HepG2 (cell line): ENCODE data around the gene TRPV4. TPM values are rescaled to one million over a fixed set of nuclear protein-coding genes. Genes with fewer than 3 reads are reported as not detected.

Experiments used
- ATAC-seq: fragments of 200-7000 bp; cut with Tn5 transposase; 3 replicates; pipeline ENCODE4 v1.9.1; 2020; ENCODE audit warnings: mild to moderate bottlenecking, moderate library complexity
- BruUV-seq: library from RNA; stranded (reverse); fragments of 400-500 nt; replicated peaks from 2 replicates; lab custom pipeline; 2021; lab: Mats Ljungman, UMichigan
- CTCF ChIA-PET: fragments of 300-600 bp; formaldehyde crosslinking; extraction: SDS; loops from one replicate; lab custom pipeline; 2021; ENCODE audit warnings: low total read pairs, inconsistent platforms, low intra/inter-chr PET ratio; lab: Yijun Ruan, JAX
- POLR2A ChIA-PET: fragments of 350-600 bp; sonication (Branson Sonifier 250); formaldehyde crosslinking; loops from one replicate; lab custom pipeline; 2020; ENCODE audit warnings: antibody characterized with exemption, inconsistent platforms; lab: Yijun Ruan, JAX
- DNase-seq: peaks from one replicate; pipeline ENCODE4 v3.0.0-alpha.2; 2015; ENCODE audit warnings: low spot score
- FAIRE-seq: peaks from 3 replicates; lab custom pipeline; 2011; peaks lifted over from hg19 to GRCh38; lab: Jason Lieb, UNC
- H2AFZ ChIP-seq: one replicate; pipeline ENCODE4 v1.6.1; 2011; ENCODE audit warnings: low read length, inconsistent platforms
- H3K27ac ChIP-seq: fragments of 300-600 bp; 3 replicates; pipeline ENCODE4 v1.8.0; 2011; ENCODE audit warnings: mixed run types, mild to moderate bottlenecking, mixed read lengths, low read length, inconsistent platforms; ENCODE audit not compliant: insufficient read depth; ENCODE audit errors: extremely low read length
- H3K27me3 ChIP-seq, 2 experiments: fragments of 200-600 bp in 1 of 2; 2 replicates in 1 of 2; 3 replicates in 1 of 2; pipeline versions ENCODE4 v1.6.0 to v1.8.0; 2011; ENCODE audit warnings: low read length in 2 of 2, mild to moderate bottlenecking in 2 of 2, moderate library complexity in 2 of 2, inconsistent platforms in 1 of 2; ENCODE audit not compliant: insufficient read depth in 2 of 2, control insufficient read depth in 1 of 2
- H3K36me3 ChIP-seq, 2 experiments: fragments of 200-600 bp in 1 of 2; replicated peaks in 1 of 2; 2 replicates in 1 of 2; 3 replicates in 1 of 2; pipeline versions ENCODE4 v1.5.1 to v1.8.0; 2011; ENCODE audit warnings: low read length in 2 of 2, inconsistent platforms in 1 of 2; ENCODE audit not compliant: insufficient read depth in 2 of 2, control insufficient read depth in 1 of 2
- H3K4me1 ChIP-seq: 2 replicates; pipeline ENCODE4 v1.5.1; 2012; ENCODE audit warnings: low read length, inconsistent platforms; ENCODE audit not compliant: insufficient read depth
- H3K4me2 ChIP-seq: 2 replicates; pipeline ENCODE4 v1.6.0; 2011; ENCODE audit warnings: low read depth, low read length, inconsistent platforms
- H3K4me3 ChIP-seq, 3 experiments: fragments of 200-600 bp in 1 of 3; sonication (generic), shearing (Covaris generic) in 1 of 3; replicated peaks in 1 of 3; 2 replicates each; pipeline ENCODE4 v1.5.1; 2011 to 2016; ENCODE audit warnings: low read length in 3 of 3, inconsistent platforms in 2 of 3, low read depth in 2 of 3, mild to moderate bottlenecking in 2 of 3, control low read depth in 1 of 3, mixed read lengths in 1 of 3; ENCODE audit not compliant: insufficient read depth in 1 of 3
- H3K79me2 ChIP-seq: one replicate; pipeline ENCODE4 v1.6.1; 2011; ENCODE audit warnings: low read length, inconsistent platforms; ENCODE audit not compliant: insufficient read depth
- H3K9ac ChIP-seq: 2 replicates; pipeline ENCODE4 v1.6.0; 2011; ENCODE audit warnings: mild to moderate bottlenecking, low read depth, low read length, inconsistent platforms; ENCODE audit not compliant: insufficient read depth
- H3K9me3 ChIP-seq: 2 replicates; pipeline ENCODE4 v1.5.1; 2012; ENCODE audit warnings: mild to moderate bottlenecking, low read length
- H4K20me1 ChIP-seq: 2 replicates; pipeline ENCODE4 v1.6.0; 2011; ENCODE audit warnings: inconsistent platforms, mild to moderate bottlenecking, low read length, moderate library complexity; ENCODE audit not compliant: insufficient read depth
- AGO2 ChIP-seq: fragments of 200-400 bp; formaldehyde crosslinking; optimal IDR thresholded peaks from 2 replicates; pipeline ENCODE3; 2017; ENCODE audit warnings: mild to moderate bottlenecking, low read depth, low read length, moderate library complexity
- BORCS8-MEF2B ChIP-seq: sonication (generic); formaldehyde crosslinking; IDR thresholded peaks from 2 replicates; pipeline ENCODE4 v1.8.0; 2022; ENCODE audit warnings: mild to moderate bottlenecking, missing genetic modification reagents
- FOXK1 ChIP-seq: sonication (generic); formaldehyde crosslinking; IDR thresholded peaks from 2 replicates; pipeline ENCODE4 v1.4.0; 2020; ENCODE audit warnings: low read depth, missing genetic modification reagents, borderline replicate concordance
- ZNF33A ChIP-seq: sonication (generic); formaldehyde crosslinking; IDR thresholded peaks from 2 replicates; pipeline ENCODE4 v1.5.1; 2020; ENCODE audit warnings: missing genetic modification reagents, mild to moderate bottlenecking, moderate library complexity, borderline replicate concordance
- WGBS: methylation state at CpG from one replicate; pipeline ENCODE4 v1.1.6; 2017; ENCODE audit warnings: low lambda C conversion rate; 5-methylcytosine and 5-hydroxymethylcytosine counted together
- in situ Hi-C: cut with HindIII; loops from 2 replicates; pipeline ENCODE4 v1.10.0; 2017; ENCODE audit warnings: low pct_unique_long_range_greater_than_20kb; ENCODE audit not compliant: extremely low pct_ligation_motif_present
- intact Hi-C: fragments of 100-400 bp; cut with micrococcal nuclease; formaldehyde crosslinking; loops from one replicate; pipeline ENCODE4 v1.10.0; 2022; ENCODE audit not compliant: unreplicated experiment
- polyA plus RNA-seq, 8 experiments: library from polyadenylated mRNA; depleted of rRNA in 3 of 8; stranded (reverse) in 7 of 8; unstranded in 1 of 8; fragments of >200 nt; fragmentation: Illumina TruSeq in 4 of 8; extraction: Trizol in 4 of 8; gene quantifications; 2 replicates each; pipeline versions ENCODE4 v1.2.1 to v1.2.3, GENCODE V29; 2011 to 2016; ENCODE audit warnings: low read depth in 4 of 8, missing spikeins in 1 of 8, mixed read lengths in 1 of 8; ENCODE audit not compliant: insufficient read depth in 1 of 8
- total RNA-seq, 5 experiments: library from RNA; depleted of rRNA; stranded (reverse); fragments of >200 nt; fragmentation: Illumina TruSeq; extraction: Trizol; gene quantifications; 2 replicates each; pipeline ENCODE4 v1.2.3, GENCODE V29; 2016; ENCODE audit warnings: low read depth in 1 of 5
- TF ChIP-seq, protein P1 (sequence below): sonication (generic); formaldehyde crosslinking; IDR thresholded peaks from 2 replicates; pipeline ENCODE4 v1.5.0; 2020; ENCODE audit warnings: missing genetic modification reagents
- TF ChIP-seq, protein P2 (sequence below): sonication (generic); formaldehyde crosslinking; IDR thresholded peaks from 2 replicates; pipeline ENCODE4 v1.8.0; 2022; ENCODE audit warnings: mild to moderate bottlenecking, missing genetic modification reagents; ENCODE audit not compliant: insufficient replicate concordance
- TF ChIP-seq, protein P3 (sequence below): sonication (generic); formaldehyde crosslinking; IDR thresholded peaks from 2 replicates; pipeline ENCODE4; 2020; ENCODE audit warnings: missing genetic modification reagents, mild to moderate bottlenecking, borderline replicate concordance
- TF ChIP-seq, protein P4 (sequence below): sonication (generic); formaldehyde crosslinking; IDR thresholded peaks from 2 replicates; pipeline ENCODE4 v1.4.0; 2020; ENCODE audit warnings: missing genetic modification reagents

Gene TRPV4
- total and polyA plus RNA-seq, 2 of the 13 experiments (the other 11 are each of a cell fraction or from before 2014, with no cell fraction given), result 0.66 to 4.7 TPM

DNA sequence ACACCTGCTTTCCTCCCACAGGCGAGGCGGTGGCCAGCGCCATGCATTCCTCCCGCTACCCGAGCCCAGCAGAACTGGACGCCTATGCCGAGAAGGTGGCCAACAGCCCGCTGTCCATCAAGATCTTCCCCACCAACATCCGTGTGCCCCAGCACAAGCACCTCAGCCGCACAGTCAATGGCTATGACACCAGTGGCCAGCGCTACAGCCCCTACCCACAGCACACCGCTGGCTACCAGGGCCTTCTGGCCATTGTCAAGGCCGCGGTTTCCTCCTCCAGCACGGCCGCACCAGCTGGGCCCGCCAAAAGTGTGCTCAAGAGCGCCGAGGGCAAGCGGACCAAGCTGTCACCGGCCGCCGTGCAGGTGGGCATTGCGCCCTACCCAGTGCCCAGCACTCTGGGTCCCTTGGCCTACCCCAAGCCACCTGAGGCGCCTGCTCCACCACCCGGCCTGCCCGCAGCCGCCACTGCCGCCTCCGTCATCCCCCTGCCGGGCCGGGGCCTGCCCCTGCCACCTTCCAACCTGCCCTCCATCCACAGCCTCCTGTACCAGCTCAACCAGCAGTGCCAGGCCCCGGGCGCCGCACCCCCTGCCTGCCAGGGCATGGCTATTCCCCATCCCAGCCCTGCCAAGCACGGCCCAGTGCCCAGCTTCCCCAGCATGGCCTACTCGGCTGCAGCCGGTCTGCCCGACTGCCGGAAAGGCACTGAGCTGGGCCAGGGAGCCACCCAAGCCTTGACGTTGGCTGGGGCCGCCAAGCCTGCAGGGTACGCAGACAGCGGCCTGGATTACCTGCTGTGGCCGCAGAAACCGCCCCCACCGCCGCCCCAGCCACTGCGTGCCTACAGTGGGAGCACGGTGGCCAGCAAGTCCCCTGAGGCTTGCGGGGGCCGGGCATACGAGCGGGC is 65.0 kb downstream of the TRPV4 start:
- Histone ChIP-seq H3K79me2 (no peaks in the 10 kb centered on the region), H3K27ac (no peak overlapping the region), H3K36me3 (peaks cover 1 to 17% of the 10 kb centered on the region in 2 experiments; a peak in 2 of 5 replicates), H3K4me3 (no peak overlapping the region), H4K20me1 (no peaks in the 10 kb centered on the region), H3K9me3 (no peaks in the 10 kb centered on the region), H3K9ac (no peak overlapping the region), H3K27me3 (no peaks in the 10 kb centered on the region), H2AFZ (no peak overlapping the region), H3K4me1 (peaks cover 10% of the 10 kb centered on the region), H3K4me2 (no peak overlapping the region)
- DNase-seq, result no peak
- in situ Hi-C loops (no loop called here), intact Hi-C loops (no loop called here)
- ChIA-PET POLR2A (no interaction called here), CTCF (no interaction called here)
- ATAC-seq, result no peak
- FAIRE-seq, result no peak
- no peak for TF ChIP-seq FOXK1 (CRISPR knock-in tag)
- TF ChIP-seq AGO2, result peak; percentile 48
- 98% methylated on average over 28 of the region's 54 CpGs for WGBS
- BruUV-seq, result no TSS peak

DNA sequence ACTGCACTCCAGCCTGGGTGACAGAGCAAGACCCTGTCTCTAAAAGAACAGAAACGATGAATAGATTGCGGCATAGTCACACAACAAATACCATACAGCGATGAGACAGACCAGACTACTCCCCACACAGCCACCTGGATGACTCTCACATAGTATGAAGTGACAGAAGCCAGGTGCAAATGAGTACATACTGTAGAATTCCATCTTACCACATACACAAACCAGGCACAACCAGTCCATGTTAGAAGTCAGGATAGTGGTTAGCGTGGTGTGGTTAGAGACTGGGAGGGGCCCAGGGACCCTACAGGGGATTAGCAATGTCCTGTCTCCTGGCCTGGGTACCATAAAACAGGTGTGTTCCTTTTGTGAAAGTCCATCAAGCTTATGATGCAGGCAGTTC is 65.7 kb downstream of the TRPV4 start:
- Histone ChIP-seq H3K4me1 (peaks cover 2% of the 10 kb centered on the region), H4K20me1 (no peaks in the 10 kb centered on the region), H3K4me2 (no peak overlapping the region), H3K9me3 (no peaks in the 10 kb centered on the region), H3K9ac (no peak overlapping the region), H3K4me3 (no peak overlapping the region), H3K27ac (no peak overlapping the region), H3K36me3 (peaks cover 1 to 17% of the 10 kb centered on the region in 2 experiments; a peak in 2 of 5 replicates), H3K79me2 (no peaks in the 10 kb centered on the region), H2AFZ (no peak overlapping the region), H3K27me3 (no peaks in the 10 kb centered on the region)
- no TSS peak for BruUV-seq
- CTCF ChIA-PET, result no interaction called here
- POLR2A ChIA-PET, result no interaction called here
- DNase-seq (no peak), FAIRE-seq (no peak), ATAC-seq (no peak)
- intact Hi-C loops, result no loop called here
- in situ Hi-C loops, result no loop called here
- WGBS, result 95% methylated on average over 4 of the region's 4 CpGs
- no peak for TF ChIP-seq BORCS8-MEF2B (CRISPR knock-in tag)
- TF ChIP-seq, protein P1, sequence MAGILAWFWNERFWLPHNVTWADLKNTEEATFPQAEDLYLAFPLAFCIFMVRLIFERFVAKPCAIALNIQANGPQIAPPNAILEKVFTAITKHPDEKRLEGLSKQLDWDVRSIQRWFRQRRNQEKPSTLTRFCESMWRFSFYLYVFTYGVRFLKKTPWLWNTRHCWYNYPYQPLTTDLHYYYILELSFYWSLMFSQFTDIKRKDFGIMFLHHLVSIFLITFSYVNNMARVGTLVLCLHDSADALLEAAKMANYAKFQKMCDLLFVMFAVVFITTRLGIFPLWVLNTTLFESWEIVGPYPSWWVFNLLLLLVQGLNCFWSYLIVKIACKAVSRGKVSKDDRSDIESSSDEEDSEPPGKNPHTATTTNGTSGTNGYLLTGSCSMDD (CRISPR knock-in tag), result no peak
- TF ChIP-seq, protein P2, sequence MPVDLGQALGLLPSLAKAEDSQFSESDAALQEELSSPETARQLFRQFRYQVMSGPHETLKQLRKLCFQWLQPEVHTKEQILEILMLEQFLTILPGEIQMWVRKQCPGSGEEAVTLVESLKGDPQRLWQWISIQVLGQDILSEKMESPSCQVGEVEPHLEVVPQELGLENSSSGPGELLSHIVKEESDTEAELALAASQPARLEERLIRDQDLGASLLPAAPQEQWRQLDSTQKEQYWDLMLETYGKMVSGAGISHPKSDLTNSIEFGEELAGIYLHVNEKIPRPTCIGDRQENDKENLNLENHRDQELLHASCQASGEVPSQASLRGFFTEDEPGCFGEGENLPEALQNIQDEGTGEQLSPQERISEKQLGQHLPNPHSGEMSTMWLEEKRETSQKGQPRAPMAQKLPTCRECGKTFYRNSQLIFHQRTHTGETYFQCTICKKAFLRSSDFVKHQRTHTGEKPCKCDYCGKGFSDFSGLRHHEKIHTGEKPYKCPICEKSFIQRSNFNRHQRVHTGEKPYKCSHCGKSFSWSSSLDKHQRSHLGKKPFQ (CRISPR knock-in tag), result no peak
- TF ChIP-seq, protein P3, sequence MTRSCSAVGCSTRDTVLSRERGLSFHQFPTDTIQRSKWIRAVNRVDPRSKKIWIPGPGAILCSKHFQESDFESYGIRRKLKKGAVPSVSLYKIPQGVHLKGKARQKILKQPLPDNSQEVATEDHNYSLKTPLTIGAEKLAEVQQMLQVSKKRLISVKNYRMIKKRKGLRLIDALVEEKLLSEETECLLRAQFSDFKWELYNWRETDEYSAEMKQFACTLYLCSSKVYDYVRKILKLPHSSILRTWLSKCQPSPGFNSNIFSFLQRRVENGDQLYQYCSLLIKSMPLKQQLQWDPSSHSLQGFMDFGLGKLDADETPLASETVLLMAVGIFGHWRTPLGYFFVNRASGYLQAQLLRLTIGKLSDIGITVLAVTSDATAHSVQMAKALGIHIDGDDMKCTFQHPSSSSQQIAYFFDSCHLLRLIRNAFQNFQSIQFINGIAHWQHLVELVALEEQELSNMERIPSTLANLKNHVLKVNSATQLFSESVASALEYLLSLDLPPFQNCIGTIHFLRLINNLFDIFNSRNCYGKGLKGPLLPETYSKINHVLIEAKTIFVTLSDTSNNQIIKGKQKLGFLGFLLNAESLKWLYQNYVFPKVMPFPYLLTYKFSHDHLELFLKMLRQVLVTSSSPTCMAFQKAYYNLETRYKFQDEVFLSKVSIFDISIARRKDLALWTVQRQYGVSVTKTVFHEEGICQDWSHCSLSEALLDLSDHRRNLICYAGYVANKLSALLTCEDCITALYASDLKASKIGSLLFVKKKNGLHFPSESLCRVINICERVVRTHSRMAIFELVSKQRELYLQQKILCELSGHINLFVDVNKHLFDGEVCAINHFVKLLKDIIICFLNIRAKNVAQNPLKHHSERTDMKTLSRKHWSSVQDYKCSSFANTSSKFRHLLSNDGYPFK (CRISPR knock-in tag), result no peak
- TF ChIP-seq, protein P4, sequence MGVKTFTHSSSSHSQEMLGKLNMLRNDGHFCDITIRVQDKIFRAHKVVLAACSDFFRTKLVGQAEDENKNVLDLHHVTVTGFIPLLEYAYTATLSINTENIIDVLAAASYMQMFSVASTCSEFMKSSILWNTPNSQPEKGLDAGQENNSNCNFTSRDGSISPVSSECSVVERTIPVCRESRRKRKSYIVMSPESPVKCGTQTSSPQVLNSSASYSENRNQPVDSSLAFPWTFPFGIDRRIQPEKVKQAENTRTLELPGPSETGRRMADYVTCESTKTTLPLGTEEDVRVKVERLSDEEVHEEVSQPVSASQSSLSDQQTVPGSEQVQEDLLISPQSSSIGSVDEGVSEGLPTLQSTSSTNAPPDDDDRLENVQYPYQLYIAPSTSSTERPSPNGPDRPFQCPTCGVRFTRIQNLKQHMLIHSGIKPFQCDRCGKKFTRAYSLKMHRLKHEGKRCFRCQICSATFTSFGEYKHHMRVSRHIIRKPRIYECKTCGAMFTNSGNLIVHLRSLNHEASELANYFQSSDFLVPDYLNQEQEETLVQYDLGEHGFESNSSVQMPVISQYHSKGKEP (CRISPR knock-in tag), result no peak
- TF ChIP-seq ZNF33A (CRISPR knock-in tag), result no peak
